GM20431 (cell line): ENCODE data around the gene HEBP2.

ENCODE experiments used
- in situ Hi-C: fragments of 300-500 bp; cut with MseI, MboI; formaldehyde crosslinking; loops from one replicate; pipeline ENCODE4 v1.15.0; 2020; ENCODE audit warnings: low sequenced_read_pairs; ENCODE audit not compliant: unreplicated experiment

Gene HEBP2

DNA sequence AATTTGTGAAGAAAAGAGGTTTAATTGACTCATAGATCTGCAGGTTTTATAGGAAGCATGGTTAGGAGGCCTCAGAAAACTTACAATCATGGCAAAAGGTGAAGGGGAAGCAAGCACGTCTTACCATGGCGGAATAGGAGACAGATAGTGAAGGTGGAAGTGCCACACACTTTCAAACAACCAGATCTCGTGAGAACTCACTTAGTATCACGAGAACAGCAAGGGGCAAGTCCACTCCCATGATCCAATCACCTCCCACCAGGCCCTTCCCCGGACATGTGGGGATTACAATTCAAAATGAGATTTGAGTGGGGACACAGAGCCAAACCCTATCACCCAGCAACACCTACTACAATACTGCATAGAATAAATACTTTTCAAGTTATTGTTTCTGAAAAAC, 7.3 kb upstream of the HEBP2 start:
- in situ Hi-C loops: no loop called here

DNA sequence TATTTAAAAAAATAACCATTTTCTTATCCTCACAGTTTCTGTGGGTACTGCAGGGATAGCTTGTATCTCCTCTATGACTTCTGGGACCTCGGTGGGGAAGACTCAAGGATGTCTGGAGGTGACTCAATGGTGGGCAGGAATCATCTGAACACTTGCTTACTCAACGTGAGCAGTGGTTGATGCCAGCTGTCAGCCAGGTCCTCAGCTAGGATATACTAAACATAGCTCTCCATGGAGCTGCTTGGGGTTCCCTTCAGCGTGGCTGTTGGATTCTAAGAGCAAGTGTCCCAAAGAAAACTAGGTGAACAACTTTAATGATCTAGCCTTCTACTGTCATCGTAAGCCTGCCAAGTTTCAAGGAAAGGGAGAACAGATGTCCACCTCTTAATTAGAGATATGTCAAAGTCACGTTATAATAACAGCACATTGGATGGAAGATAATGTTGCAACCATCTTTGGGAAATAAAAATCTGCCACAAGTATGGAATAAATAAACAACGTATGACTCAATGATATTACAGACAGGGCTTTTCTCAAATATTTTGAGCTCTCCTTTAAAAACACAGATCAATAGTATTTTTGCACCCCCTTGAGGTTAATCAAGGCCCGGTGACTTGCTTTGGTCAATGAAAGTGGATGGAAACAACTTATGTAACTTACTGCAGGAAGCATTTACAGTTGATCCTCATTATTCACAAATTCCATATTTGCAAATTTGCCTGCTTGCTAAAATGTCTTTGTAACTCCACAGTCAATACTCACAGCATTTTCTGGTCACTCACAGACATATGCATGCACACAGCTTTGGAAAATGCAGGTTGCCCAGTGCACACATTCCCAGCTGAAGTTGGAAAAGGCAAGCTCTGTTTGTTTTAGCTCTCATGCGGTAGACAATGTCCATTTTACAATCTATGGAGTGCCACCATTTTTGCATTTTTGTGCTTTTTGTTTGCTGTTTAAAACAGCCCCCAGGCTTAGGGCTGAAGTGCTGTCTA, 6.6 kb upstream of the HEBP2 start:
- in situ Hi-C loops: no loop called here

DNA sequence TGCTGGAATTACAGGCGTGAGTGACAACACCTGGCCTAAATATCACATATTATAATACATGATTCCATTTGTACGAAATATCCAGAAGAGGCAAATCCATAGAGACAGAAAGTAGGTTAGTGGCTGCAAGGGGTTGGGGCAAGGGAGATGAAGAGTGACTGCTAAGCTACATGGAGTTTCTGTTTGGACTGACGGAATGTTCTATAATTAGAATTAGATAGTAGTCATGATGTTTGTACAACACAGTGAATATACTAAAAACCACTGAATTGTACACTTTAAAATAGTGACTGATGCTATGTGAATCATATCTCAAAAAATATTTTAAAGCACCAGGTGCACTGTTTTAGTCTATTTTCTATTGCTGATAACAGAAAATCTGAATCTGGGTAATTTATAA, 3.7 kb upstream of the HEBP2 start:
- in situ Hi-C loops: no loop called here

DNA sequence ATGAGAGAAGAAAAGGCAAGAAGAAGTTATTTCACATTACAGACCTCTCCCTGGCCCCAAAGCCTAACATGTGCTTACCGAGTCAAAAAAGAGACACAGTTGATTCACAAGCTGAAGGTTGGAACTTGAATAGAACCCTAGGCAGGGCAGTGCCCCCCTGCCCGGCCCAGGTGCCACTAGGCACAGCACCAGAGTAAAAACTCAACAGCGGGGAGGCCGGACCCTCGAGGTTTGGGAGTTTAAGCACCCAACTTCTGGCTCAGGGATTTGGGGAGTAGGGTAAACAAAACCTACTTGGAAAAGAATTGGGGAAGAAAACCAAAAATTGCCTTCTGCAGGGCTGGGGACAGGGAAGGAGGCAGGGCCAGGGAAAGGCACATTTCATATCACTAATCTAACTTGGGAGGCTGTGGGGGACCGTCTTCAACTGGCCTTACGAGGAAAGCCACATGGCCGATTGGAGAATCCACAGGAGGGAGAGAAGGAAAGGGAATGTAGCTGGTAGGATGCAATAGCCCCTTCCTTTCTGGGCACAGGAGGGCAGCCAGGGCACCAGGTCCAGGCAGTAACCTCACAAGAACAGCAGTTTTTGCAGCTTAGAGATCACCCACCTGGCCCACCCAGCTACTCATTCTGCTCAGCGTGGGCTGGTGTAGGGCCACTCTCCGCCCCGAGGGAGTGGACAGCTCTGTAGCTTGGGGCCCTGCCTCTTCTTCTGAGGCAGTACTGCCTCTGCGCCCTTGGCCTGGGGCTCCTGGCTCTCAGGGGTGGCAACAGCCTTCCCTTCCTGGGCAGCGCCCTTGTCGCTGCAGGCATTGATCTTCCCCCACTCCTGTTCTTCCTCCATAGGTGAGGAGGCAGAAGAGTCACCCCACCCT, 1.8 kb upstream of the HEBP2 start:
- in situ Hi-C loops: no loop called here

DNA sequence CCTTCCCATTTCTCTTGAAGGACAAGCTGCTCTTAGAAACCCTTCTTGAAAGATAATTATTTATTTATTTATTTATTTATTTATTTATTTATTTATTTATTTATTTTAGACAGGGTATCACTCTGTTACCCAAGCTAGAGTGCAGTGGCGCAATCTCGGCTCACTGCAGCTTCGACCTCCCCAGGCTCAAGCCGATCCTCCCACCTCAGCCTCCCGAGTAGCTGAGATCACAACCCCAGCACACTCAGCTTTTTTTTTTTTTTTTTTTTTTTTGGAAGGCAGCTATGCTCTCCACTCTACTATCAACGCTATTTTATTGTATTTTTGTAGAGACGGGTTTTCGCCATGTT, 1.2 kb upstream of the HEBP2 start:
- in situ Hi-C loops: no loop called here

DNA sequence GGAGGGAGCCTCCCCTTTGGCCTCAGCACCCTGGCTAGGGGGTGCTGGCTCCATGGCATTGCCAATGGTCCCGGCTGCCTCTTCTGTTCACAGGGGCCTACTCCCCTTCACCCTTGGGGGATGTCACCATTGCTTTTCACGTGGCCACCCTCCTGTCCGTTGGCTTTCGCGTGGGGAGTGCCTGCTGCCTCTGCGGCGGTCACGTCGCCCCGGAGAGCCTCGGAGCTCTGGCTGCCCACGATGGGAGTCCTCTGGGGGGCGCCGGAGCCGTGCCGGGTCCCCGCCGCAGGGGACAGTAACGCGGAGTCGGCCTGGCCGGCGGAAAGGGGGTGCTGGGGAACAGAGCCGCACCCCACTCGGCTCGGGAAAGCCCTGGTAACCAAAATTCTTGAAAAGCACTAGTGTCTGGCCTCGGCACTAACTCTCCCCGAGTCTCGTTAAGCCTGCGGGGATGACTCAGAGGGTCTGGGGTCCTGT, 661 bp upstream of the HEBP2 start:
- in situ Hi-C loops: no loop called here

DNA sequence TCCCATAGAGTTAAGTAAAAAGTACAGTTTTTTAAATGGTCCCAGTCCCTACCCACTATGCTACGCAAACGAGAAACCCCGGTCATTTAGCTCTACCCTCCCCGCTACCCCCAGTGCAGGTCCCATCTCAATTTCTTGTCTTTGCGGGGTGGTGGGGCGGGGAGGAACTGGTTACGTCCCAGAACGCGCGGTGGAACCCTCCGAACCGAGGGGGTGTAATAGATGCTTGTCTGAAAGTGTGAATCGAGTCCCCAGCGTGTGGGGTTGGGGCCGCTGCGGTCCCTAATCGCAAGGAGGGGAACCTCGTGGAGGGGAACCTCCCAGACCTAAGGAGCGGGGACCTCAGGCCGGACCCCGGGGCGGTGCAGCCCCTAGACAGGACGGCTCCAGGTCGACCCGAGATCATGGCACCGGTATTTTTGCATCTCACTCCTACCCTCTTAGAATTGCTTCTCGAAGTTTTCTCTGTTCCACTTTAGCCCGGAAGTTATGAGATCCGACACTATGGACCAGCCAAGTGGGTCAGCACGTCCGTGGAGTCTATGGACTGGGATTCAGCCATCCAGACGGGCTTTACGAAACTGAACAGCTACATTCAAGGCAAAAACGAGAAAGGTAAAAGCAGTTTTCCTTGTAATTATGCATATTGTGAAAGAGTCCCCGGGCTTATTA, 779 bp downstream of the HEBP2 start:
- in situ Hi-C loops: no loop called here

DNA sequence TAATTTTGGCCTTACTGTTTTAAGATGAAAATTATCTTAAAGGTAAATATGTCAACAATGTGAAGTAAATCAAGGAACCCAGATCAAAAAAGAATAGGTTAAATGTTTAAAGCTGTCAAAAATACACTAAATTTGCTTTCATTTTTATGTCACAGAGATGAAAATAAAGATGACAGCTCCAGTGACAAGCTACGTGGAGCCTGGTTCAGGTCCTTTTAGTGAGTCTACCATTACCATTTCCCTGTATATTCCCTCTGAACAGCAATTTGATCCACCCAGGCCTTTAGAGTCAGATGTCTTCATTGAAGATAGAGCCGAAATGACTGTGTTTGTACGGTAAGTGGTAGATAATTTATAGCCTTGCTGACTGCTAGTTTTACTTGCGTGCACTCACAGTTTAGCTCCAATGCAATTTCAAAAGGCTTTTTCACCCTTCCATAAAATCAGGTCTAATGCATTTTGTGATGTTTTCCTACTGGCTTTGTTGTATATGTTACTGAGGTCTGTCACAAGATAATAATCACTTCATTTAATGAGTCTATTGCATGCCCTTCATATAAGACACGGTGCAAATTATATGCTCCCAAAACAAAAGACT, 1.9 kb downstream of the HEBP2 start:
- in situ Hi-C loops: no loop called here

DNA sequence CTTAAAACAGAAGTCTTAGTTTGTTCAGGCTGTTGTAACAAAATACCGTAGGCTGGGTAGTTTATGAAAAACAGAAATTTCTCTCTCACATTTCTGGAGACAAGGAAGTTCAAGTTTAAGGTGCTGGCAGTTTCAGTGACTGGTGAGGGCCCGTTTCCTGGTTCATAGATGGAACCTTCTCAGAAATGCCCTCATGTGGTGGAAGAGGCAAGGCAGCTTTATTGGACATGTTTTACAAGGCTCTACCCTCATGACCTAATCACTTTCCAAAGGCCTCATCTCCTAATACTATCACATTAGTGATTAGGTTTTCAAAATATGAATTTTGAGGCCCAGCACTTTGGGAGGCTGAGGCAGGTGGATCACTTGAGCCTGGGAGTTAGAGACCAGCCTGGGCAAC, 2.4 kb downstream of the HEBP2 start:
- in situ Hi-C loops: no loop called here

DNA sequence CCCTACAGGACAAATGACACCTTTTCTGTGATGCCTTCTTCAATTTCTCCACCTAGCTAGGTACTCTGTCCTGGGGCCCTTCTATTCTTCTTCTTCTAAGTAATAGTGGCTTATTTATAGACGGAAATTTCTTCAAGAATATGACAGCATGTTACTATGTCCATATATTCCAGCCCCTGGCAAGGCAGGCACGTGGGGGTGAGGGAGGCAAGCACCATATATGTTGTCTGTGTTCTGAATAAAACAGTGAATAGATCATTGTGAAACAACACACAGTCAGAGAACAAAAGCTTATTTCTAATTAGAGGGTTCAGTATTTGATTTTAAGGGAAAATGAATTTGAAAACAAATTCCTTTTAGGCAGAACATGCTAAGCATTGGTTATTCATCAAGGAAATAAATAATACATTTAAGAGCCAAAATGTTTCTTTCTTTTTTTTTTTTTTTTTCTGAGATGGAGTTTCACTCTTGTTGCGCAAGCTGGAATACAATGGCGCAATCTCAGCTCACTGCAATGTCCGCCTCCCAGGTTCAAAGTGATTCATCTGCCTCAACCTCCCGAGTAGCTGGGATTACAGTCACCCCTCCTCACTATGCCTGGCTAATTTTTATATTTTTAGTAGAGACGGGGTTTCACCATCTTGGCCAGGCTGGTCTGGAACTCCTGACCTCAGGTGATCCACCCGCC, 6.2 kb downstream of the HEBP2 start:
- in situ Hi-C loops: no loop called here

DNA sequence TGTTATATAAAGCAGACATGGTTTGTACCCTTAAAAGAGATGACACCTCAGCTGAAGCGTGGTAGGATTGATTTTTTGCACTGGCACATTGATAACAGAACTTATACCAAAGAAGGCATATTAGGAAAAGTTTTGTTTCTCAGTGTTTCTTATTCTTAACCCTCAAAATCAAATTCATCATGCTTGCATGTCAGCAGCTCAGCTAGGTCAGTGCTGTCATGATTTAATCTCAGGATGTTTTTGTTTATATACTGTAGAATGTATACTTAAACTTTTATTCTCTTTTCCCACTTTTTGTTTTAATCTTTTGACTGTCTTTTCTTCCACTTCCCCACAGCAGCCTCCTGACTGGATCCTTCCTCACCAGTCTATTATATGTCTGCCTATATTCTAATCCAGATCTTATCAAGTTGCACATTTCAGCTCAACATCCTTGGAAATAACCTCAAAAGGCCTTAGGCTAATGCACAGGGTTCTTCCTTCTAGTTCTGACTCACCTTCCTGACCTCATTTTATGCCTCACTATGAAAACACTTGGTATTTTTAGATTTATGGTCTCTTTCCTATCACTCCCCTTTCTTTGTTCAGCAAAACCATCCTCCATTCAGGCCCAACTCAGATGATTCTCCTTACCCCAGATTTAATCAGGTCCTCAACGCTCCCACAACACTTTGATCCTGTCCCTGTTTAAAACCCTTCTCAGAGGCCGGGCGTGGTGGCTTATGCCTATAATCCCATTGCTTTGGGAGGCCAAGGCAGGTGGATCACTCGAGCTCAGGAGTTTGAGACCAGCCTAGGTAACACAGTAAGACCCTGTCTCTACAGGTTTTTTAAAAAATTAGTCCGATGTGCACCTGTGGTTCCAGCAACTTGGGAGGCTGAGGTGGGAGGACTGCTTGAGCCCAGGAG, 7.2 kb downstream of the HEBP2 start:
- in situ Hi-C loops: no loop called here

DNA sequence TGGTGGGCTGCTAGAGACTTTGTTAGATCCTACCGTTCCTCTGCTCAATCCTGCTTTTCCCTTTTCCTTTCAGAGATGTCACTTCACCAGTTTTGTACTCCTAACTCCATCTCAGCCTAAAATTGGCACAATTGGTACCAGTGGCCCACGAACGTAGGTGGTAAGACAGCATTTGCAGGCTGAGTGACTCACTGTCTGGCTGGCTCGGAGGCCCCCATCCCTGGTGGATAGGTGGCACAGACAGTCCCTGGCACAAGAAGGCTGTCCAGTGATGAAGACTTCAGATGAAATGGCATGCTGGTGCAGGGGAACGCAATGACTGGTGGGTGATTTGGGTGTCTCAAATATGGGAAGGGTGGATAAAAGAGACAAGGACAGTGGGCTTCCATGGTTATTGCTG, 11.1 kb downstream of the HEBP2 start:
- in situ Hi-C loops: no loop called here

DNA sequence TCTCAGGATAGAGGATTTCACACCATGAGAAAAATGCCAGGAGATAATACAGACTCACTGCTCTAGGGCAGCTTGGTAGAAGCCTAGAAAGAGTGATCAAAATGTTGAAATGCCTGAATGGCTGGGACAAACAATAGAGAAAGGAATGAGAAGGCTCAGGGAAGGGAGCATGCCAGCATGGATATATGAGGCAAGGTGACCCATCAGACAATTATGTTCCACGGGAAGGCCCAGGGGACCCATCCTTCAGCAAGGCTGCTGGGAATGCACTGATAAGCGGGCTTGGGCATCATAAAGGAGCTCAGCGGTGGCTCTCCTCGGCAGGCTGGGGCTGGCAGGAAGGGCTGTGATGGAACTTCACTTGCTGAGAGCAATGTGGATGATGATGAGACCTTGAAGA, 12.2 kb downstream of the HEBP2 start:
- in situ Hi-C loops: no loop called here

DNA sequence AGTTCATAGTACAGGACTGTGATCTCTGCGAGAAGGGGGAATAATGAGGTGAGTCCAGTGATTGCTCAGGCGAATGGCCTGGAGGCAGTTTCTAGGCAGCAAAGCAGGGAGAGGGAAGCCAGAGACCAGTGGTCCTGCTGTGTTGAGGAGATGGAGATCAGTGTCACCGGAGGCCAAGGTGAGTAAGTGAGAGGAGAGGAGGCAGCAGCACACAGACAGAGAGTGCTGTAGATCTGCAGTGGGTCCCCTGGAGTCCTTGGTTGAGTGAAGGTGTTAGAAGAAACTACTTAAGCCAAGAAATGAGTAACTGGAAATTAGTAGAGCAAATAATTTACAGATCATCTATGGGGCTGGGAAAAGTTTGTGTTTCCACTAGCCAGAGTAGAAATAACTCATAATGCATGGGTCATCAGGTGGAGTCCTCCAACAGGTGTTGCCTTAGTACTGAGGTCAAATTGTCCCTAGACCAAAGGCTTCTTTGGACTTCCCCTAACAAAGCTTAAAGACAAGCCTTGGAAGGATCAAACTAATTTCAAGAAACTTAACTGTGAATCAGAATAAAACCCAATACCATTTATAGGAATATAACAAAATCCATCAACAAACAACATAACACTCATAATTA, 13.6 kb downstream of the HEBP2 start:
- in situ Hi-C loops: no loop called here

DNA sequence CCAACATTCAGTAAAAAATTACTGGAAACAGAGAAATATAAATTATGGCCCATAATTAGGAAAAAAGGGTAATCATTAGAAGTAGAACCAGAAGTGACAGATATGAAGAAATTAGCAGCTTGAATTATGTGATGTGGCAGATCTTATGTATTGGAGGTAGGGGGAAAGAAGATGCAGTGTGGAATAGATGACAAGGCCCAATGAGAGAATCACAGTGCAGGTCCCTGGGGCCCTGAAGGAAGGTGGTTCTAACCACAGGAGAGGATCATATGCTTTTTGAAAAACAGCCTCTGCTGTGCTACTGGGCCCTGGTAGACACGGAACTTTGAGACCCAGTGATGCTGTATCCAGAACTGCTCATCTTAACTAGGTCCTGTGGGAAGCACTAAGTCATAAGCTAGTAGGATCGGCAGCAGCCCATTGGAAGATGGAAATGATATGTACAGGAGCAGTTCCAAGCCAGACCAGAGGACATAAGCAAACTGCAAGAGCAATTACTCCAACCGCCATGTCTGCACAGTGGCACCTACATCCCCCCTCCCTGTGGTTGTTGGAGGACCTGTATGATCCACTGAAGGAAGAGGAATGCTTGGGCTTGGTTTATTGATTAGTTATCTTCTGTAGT, 14.2 kb downstream of the HEBP2 start:
- in situ Hi-C loops: no loop called here

DNA sequence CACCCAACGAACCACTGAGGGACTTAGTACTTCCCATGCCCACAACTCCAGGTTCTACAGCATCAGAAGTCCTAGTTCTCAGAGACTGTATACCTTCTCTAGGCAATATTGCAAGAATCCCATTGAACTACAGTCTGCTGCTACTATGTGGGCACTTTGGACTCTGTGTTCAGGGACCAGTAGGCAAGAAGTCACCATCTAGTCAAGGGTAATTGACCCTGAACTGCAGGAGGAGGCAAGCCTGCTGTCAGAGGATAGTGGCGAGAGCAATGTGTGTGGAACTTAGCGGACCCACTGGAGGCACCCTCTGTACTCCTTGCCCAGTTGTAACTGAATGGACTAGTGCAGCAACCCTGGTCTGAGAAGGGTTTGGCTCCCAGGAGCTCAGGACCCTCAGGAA, 15.7 kb downstream of the HEBP2 start:
- in situ Hi-C loops: no loop called here

DNA sequence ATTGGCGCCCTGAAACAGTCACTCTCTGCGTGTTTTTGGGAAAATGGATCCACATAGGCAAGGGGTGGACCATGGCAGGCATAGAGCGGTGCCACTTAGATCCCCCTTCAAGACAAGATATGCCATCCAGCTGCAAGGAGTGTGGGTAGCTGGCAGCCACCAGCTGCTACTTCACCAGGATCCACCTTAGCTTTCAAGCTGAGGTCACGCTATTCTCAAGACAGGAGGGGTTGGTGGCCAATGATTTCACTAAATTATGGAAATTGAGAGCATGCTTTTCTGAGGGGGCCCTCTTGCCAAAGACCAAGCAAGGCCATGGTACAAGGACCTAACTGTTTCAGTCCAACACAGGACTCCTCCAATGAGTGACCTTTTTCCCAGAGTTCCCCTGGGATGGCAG, 16.3 kb downstream of the HEBP2 start:
- in situ Hi-C loops: no loop called here

DNA sequence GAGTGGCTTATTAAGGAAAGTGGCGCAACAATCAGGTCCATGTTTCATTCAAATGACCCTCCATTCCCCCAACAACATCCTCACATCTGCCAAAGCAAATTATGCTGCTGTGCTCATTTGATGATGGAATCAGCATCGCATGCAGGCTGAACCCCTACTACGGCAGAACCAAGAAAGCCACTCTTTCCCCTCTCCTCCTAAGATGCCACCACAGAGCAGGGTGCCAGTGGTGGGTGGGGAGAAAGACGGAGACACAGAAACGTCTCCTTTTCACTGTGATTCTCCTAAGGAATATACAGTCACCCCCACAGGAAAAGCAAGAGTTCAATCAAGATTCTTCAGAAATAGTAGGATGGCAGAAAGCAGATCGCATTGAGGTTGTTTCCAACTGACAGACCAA, 17.1 kb downstream of the HEBP2 start:
- in situ Hi-C loops: no loop called here
